RWPE2 (cell line): Measurements from ENCODE around the gene MLIP.

ENCODE experiments used
- ATAC-seq: fragments of 200-7000 bp; cut with Tn5 transposase; 3 replicates; pipeline ENCODE4 v1.9.1; 2021; ENCODE audit warnings: low read depth
- DNase-seq: peaks from one replicate; pipeline ENCODE4 v3.0.0-alpha.2; 2020; ENCODE audit warnings: low spot score
- H3K27ac ChIP-seq: fragments of 450-650 bp; 2 replicates; pipeline ENCODE4 v1.5.1; 2017; ENCODE audit warnings: mild to moderate bottlenecking; ENCODE audit not compliant: poor library complexity, severe bottlenecking
- H3K27me3 ChIP-seq: fragments of 250-450 bp; sonication (Bioruptor Pico); 2 replicates; pipeline ENCODE4 v1.5.1; 2021; ENCODE audit warnings: mild to moderate bottlenecking, moderate library complexity; ENCODE audit not compliant: insufficient read depth, poor library complexity, severe bottlenecking
- H3K36me3 ChIP-seq: fragments of 250-450 bp; sonication (Bioruptor Pico); 2 replicates; pipeline ENCODE4 v1.5.1; 2020; ENCODE audit warnings: low read depth, mild to moderate bottlenecking, moderate library complexity
- H3K4me1 ChIP-seq: fragments of 250-450 bp; sonication (Bioruptor Pico); 2 replicates; pipeline ENCODE4 v1.5.1; 2021; ENCODE audit warnings: mild to moderate bottlenecking, moderate library complexity; ENCODE audit not compliant: insufficient read depth, poor library complexity, severe bottlenecking
- H3K4me3 ChIP-seq: fragments of 250-450 bp; sonication (Bioruptor Pico); 2 replicates; pipeline ENCODE4 v1.5.1; 2021; ENCODE audit warnings: mild to moderate bottlenecking, moderate library complexity; ENCODE audit not compliant: severe bottlenecking
- H3K9me3 ChIP-seq: fragments of 250-450 bp; sonication (Bioruptor Pico); 2 replicates; pipeline ENCODE4 v1.5.1; 2021; ENCODE audit warnings: mild to moderate bottlenecking, moderate library complexity; ENCODE audit not compliant: severe bottlenecking
- TF ChIP-seq, protein P1 (sequence below): fragments of 450-650 bp; IDR thresholded peaks from one replicate; pipeline ENCODE4 v1.5.1; 2017; ENCODE audit warnings: mild to moderate bottlenecking, moderate library complexity; ENCODE audit not compliant: poor library complexity, severe bottlenecking

The MLIP gene

DNA sequence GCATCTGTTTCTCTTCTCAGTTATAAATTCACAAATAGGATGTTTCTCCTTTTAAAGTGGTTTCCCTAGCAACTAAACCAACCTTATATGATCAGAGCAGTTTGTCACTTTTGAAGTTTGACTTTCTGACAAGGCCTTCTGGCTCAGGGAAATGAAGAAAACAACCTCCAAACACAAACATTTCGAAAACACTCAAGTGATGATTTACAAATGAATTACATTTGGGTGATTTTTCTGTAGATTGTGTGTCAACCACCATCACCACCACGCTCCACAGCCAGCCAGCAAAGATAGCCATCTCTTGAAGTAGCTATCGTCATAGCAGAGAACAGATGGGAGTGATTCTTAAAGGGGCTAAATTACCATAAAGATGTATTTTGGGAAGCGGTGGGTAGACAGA is 16.5 kb upstream of the MLIP start:
- no peaks in the 10 kb centered on the region for H3K4me1 ChIP-seq
- no peak overlapping the region for H3K27ac ChIP-seq
- no peaks in the 10 kb centered on the region for H3K27me3 ChIP-seq
- no peaks in the 10 kb centered on the region for H3K36me3 ChIP-seq
- no peak overlapping the region for H3K4me3 ChIP-seq
- TF ChIP-seq, protein P1, sequence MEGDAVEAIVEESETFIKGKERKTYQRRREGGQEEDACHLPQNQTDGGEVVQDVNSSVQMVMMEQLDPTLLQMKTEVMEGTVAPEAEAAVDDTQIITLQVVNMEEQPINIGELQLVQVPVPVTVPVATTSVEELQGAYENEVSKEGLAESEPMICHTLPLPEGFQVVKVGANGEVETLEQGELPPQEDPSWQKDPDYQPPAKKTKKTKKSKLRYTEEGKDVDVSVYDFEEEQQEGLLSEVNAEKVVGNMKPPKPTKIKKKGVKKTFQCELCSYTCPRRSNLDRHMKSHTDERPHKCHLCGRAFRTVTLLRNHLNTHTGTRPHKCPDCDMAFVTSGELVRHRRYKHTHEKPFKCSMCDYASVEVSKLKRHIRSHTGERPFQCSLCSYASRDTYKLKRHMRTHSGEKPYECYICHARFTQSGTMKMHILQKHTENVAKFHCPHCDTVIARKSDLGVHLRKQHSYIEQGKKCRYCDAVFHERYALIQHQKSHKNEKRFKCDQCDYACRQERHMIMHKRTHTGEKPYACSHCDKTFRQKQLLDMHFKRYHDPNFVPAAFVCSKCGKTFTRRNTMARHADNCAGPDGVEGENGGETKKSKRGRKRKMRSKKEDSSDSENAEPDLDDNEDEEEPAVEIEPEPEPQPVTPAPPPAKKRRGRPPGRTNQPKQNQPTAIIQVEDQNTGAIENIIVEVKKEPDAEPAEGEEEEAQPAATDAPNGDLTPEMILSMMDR: no peak
- ATAC-seq (no peak), DNase-seq (no peak)
- H3K9me3 ChIP-seq: no peaks in the 10 kb centered on the region

DNA sequence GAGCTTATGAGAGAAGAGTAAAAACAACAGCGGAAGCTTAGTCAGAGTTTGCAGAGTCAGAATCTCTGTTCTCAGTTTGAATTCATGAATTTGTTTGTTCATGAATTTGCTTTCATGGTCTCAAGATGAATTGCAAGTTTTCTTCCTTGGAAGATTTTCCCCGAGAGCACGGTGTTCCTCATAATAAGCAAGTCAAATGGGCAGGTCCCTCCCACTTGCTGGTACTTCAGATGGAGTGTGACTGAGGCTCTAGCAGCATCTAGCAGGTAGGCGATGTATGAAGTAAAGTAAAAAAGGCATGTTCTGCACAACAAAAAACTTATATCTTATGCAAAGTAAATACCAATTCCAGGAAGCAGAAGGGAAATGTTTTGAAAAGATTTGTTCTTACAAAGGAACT is 15.5 kb upstream of the MLIP start:
- DNase-seq: no peak
- H3K27ac ChIP-seq: no peak overlapping the region
- no peak overlapping the region for H3K4me3 ChIP-seq
- no peaks in the 10 kb centered on the region for H3K4me1 ChIP-seq
- no peaks in the 10 kb centered on the region for H3K9me3 ChIP-seq
- no peak for ATAC-seq
- no peaks in the 10 kb centered on the region for H3K36me3 ChIP-seq
- H3K27me3 ChIP-seq: no peaks in the 10 kb centered on the region
- TF ChIP-seq, protein P1: no peak

DNA sequence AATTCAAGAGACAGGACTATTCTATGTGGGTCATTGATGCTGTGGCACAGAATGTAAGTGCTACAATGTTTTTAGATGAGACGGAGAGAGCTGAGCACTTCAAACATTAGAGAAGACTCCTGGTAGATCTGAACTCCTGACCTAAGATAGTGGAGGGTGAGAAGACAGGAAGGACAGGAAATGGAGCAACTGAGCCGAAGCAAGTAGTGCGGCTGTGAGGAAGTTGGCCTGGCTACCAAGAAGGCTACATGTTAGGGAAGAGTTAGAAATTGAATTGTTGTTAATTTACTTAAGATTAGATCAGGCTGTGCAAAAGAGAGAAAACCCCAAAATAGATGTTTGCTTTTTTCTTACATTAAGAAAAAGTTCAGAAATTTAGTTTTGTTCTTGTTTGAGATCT is 14.4 kb upstream of the MLIP start:
- Histone ChIP-seq H3K4me1 (no peaks in the 10 kb centered on the region), H3K4me3 (no peak overlapping the region), H3K27ac (no peak overlapping the region), H3K27me3 (no peaks in the 10 kb centered on the region), H3K36me3 (no peaks in the 10 kb centered on the region), H3K9me3 (no peaks in the 10 kb centered on the region)
- no peak for ATAC-seq
- TF ChIP-seq, protein P1: no peak
- no peak for DNase-seq

DNA sequence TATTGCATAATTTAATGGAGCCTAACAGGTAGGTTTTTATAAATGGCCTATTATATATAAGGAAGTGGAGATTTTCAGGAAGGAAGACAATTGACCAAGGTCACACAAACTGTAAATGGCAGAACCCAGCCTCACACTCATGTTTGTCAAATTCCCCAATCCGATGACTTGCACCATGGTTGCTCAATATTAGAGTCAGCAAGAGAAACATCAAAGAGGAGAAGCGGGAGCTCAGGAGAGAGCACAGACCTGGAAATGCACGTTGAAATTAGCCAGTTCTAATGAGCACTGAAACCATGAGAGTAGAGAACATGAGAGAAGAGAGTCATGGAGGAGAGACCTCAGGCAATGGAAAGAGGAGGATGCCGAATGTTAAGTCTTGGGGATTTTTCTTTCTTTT is 13.5 kb upstream of the MLIP start:
- no peak overlapping the region for H3K4me3 ChIP-seq
- H3K9me3 ChIP-seq: no peaks in the 10 kb centered on the region
- no peak for ATAC-seq
- no peaks in the 10 kb centered on the region for H3K4me1 ChIP-seq
- no peaks in the 10 kb centered on the region for H3K27me3 ChIP-seq
- no peaks in the 10 kb centered on the region for H3K36me3 ChIP-seq
- no peak for DNase-seq
- TF ChIP-seq, protein P1: no peak
- no peak overlapping the region for H3K27ac ChIP-seq

DNA sequence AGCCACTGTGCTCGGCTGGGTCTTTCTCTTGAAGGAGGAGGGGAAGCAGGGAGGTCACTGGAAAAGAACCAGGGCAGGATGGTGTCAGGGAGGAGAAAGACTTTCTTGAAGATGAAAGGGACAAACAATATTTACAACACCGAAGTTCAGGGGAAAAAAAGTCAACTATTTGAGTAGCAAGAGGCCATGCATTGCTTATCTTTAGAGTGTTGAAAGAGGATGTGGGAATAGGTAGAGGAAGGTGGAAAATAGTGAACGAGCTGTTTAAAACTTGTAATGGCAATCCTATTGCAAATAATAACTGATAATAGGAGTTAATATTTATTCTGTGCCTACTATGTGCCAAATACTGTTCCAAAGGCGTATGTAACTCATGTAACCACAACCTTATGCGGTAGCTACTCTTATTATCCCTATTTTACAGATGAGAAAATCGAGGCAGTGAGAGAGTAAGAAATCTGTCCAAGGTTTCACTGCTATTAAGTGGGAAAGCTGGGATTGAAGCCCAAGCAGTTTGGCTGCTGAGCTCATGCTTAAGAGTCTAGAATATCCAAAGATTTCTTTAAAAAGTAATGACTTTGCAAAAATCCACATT is 12.7 kb upstream of the MLIP start:
- TF ChIP-seq, protein P1: no peak
- DNase-seq (no peak), ATAC-seq (no peak)
- Histone ChIP-seq H3K4me1 (no peaks in the 10 kb centered on the region), H3K27me3 (no peaks in the 10 kb centered on the region), H3K27ac (no peak overlapping the region), H3K9me3 (no peaks in the 10 kb centered on the region), H3K36me3 (no peaks in the 10 kb centered on the region), H3K4me3 (no peak overlapping the region)
